Skeletal muscle tissue (tissue), 4 donors: ENCODE measurements around the gene FOXO1. TPM values are rescaled to one million over a fixed set of nuclear protein-coding genes. Genes with fewer than 3 reads are reported as not detected.
A peak's percentile ranks its signal among the peaks of the same experiment; 100 is the strongest.

Source experiments
- H3K27ac ChIP-seq: one replicate; pipeline ENCODE4 v1.7.0; 2013; ENCODE audit warnings: mild to moderate bottlenecking, low read depth, low read length, inconsistent platforms
- H3K27me3 ChIP-seq, 3 donors: one replicate each; pipeline ENCODE4 v1.7.0; 2013; ENCODE audit warnings: low read length in 3 of 3; ENCODE audit not compliant: control insufficient read depth in 3 of 3, insufficient read depth in 3 of 3
- H3K36me3 ChIP-seq, 3 donors: one replicate each; pipeline ENCODE4 v1.7.0; 2013; ENCODE audit warnings: low read length in 3 of 3; ENCODE audit not compliant: control insufficient read depth in 3 of 3, insufficient read depth in 3 of 3
- H3K4me1 ChIP-seq, 3 donors: one replicate each; pipeline ENCODE4 v1.7.0; 2013; ENCODE audit warnings: low read length in 3 of 3, mild to moderate bottlenecking in 3 of 3; ENCODE audit not compliant: control insufficient read depth in 3 of 3, insufficient read depth in 3 of 3
- H3K4me3 ChIP-seq, 3 donors: one replicate each; pipeline ENCODE4 v1.7.0; 2013; ENCODE audit warnings: low read length in 3 of 3
- H3K9ac ChIP-seq, 3 donors: one replicate each; pipeline ENCODE4 v1.7.0; 2013; ENCODE audit warnings: low read length in 3 of 3, mild to moderate bottlenecking in 3 of 3, moderate library complexity in 2 of 3, low read depth in 1 of 3
- H3K9me3 ChIP-seq, 3 donors: one replicate each; pipeline ENCODE4 v1.7.0; 2013; ENCODE audit warnings: low read length in 3 of 3; ENCODE audit not compliant: control insufficient read depth in 3 of 3
- total RNA-seq: library from RNA; depleted of rRNA; stranded (reverse); fragments of >200 nt; gene quantifications from one replicate; pipeline ENCODE4 v1.2.3, GENCODE V29; 2014
- donor health status: Osteomylitis.

FOXO1 gene
- total RNA-seq, 1 donor from 2014 or later, result 15.1 TPM

- peaks cover 6 to 8% (median 7%) of the 10 kb centered on the region in 3 donors for H3K4me1 ChIP-seq
- peak overlapping the region; percentile 1 for H3K27ac ChIP-seq
- H3K9ac ChIP-seq, result no peak overlapping the region
- H3K36me3 ChIP-seq, result no peaks in the 10 kb centered on the region
- no peaks in the 10 kb centered on the region for H3K27me3 ChIP-seq
- H3K9me3 ChIP-seq, result no peaks in the 10 kb centered on the region
- H3K4me3 ChIP-seq, result no peak overlapping the region
Measured at GRCh38 chr13:40540328-40541044, 126.0 kb downstream of the FOXO1 start.

GRCh38 chr13:40539576-40540327, 126.7 kb downstream of the FOXO1 start:
- no peak overlapping the region for H3K27ac ChIP-seq
- no peak overlapping the region for H3K9ac ChIP-seq
- H3K36me3 ChIP-seq, result no peaks in the 10 kb centered on the region
- no peaks in the 10 kb centered on the region for H3K27me3 ChIP-seq
- no peak overlapping the region for H3K4me3 ChIP-seq
- no peaks in the 10 kb centered on the region for H3K9me3 ChIP-seq
- peaks cover 6 to 12% (median 10%) of the 10 kb centered on the region in 3 donors for H3K4me1 ChIP-seq

GRCh38 chr13:40537146-40537895, 129.1 kb downstream of the FOXO1 start:
- Histone ChIP-seq H3K4me1 (peaks cover 6 to 12% (median 10%) of the 10 kb centered on the region in 3 donors), H3K27me3 (no peaks in the 10 kb centered on the region), H3K36me3 (no peaks in the 10 kb centered on the region), H3K27ac (no peak overlapping the region), H3K9ac (no peak overlapping the region), H3K4me3 (no peak overlapping the region), H3K9me3 (no peaks in the 10 kb centered on the region)

GRCh38 chr13:40536443-40537113, 129.9 kb downstream of the FOXO1 start:
- no peak overlapping the region for H3K9ac ChIP-seq
- H3K9me3 ChIP-seq, result no peaks in the 10 kb centered on the region
- H3K27ac ChIP-seq, result no peak overlapping the region
- H3K4me1 ChIP-seq, result peaks cover 6 to 12% (median 10%) of the 10 kb centered on the region in 3 donors
- H3K27me3 ChIP-seq, result no peaks in the 10 kb centered on the region
- no peak overlapping the region for H3K4me3 ChIP-seq
- H3K36me3 ChIP-seq, result no peaks in the 10 kb centered on the region

- no peaks in the 10 kb centered on the region for H3K9me3 ChIP-seq
- H3K9ac ChIP-seq, result peak overlapping the region in 2 of 3 donors; percentile 53 to 68
- H3K27ac ChIP-seq, result peak overlapping the region; percentile 44
- no peaks in the 10 kb centered on the region for H3K27me3 ChIP-seq
- H3K36me3 ChIP-seq, result no peaks in the 10 kb centered on the region
- peaks cover 2 to 12% (median 10%) of the 10 kb centered on the region in 3 donors for H3K4me1 ChIP-seq
- H3K4me3 ChIP-seq, result peak overlapping the region; percentile 43 to 67 (median 59)
Measured at GRCh38 chr13:40535345-40535836, 131.1 kb downstream of the FOXO1 start.

GRCh38 chr13:40534456-40534855, 132.0 kb downstream of the FOXO1 start:
- Histone ChIP-seq H3K9me3 (no peaks in the 10 kb centered on the region), H3K4me3 (no peak overlapping the region), H3K27me3 (no peaks in the 10 kb centered on the region), H3K27ac (no peak overlapping the region), H3K36me3 (no peaks in the 10 kb centered on the region), H3K4me1 (peaks cover 0 to 12% (median 10%) of the 10 kb centered on the region in 3 donors), H3K9ac (no peak overlapping the region)

GRCh38 chr13:40533072-40533471, 133.4 kb downstream of the FOXO1 start:
- H3K9ac ChIP-seq, result no peak overlapping the region
- no peak overlapping the region for H3K27ac ChIP-seq
- H3K36me3 ChIP-seq, result no peaks in the 10 kb centered on the region
- H3K27me3 ChIP-seq, result no peaks in the 10 kb centered on the region
- H3K4me1 ChIP-seq, result peaks cover 0 to 12% (median 10%) of the 10 kb centered on the region in 3 donors
- H3K9me3 ChIP-seq, result peaks cover 0 to 2% (median 0%) of the 10 kb centered on the region in 3 donors
- no peak overlapping the region for H3K4me3 ChIP-seq

- Histone ChIP-seq H3K27ac (no peak overlapping the region), H3K4me1 (peaks cover 0 to 8% (median 8%) of the 10 kb centered on the region in 3 donors), H3K27me3 (no peaks in the 10 kb centered on the region), H3K4me3 (no peak overlapping the region), H3K36me3 (no peaks in the 10 kb centered on the region), H3K9me3 (peaks cover 0 to 2% (median 2%) of the 10 kb centered on the region in 3 donors), H3K9ac (no peak overlapping the region)
Measured at GRCh38 chr13:40530961-40531360, 135.5 kb downstream of the FOXO1 start.

GRCh38 chr13:40528881-40529280, 137.6 kb downstream of the FOXO1 start:
- Histone ChIP-seq H3K9ac (no peak overlapping the region), H3K4me3 (no peak overlapping the region), H3K27me3 (no peaks in the 10 kb centered on the region), H3K36me3 (no peaks in the 10 kb centered on the region), H3K9me3 (peaks cover 0 to 2% (median 2%) of the 10 kb centered on the region in 3 donors), H3K27ac (no peak overlapping the region), H3K4me1 (no peaks in the 10 kb centered on the region)
